Measurements from ENCODE around the gene PTPRN2. TPM values are rescaled to one million over a fixed set of nuclear protein-coding genes. Genes with fewer than 3 reads are reported as not detected.
"Not testable (repeated sequence)": the region's sequence is repeated elsewhere in the genome, so short reads cannot be mapped to it uniquely, and the experiment has no call there.

Gene PTPRN2
- total and polyA plus RNA-seq, 2 donors, result 1.7 to 1.9 TPM

DNA sequence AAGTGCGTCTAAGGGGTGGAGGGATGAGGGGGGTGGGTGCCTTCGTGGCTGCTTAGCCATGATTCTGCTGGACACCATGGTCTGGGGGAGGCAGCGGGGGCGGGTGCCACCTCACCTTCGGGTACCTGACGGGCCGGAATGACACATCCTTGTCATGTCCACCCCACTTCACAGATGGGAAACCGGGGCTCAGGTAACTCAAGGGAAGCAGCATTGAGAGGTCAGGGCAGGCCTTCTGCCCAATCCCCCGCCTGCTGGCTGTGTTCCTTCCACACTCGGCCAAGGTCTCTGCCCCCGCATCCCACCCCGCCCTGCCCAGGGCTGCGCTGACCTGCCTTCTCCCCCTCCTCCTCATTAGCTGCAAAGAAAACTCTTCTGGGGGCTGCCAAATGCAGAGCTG lies 598.0 kb downstream of the PTPRN2 start:
- Histone ChIP-seq H3K4me1 (ENCODE audit: control insufficient read depth in 2 of 2, insufficient read depth in 2 of 2, low read length in 2 of 2) (no peaks in the 10 kb centered on the region), H3K9me3 (ENCODE audit: control insufficient read depth in 2 of 2, insufficient read depth in 1 of 2, low read length in 1 of 2) (no peaks in the 10 kb centered on the region), H3K27ac (ENCODE audit: low read depth in 1 of 2, low read length in 1 of 2) (no peak overlapping the region), H3K27me3 (ENCODE audit: control insufficient read depth in 2 of 2, insufficient read depth in 1 of 2, low read length in 1 of 2) (no peaks in the 10 kb centered on the region), H3K4me3 (ENCODE audit: low read length in 2 of 2) (no peak overlapping the region), H3K36me3 (ENCODE audit: control insufficient read depth in 2 of 2, insufficient read depth in 2 of 2, low read length in 1 of 2) (no peaks in the 10 kb centered on the region)
- 84% methylated on average over 13 of the region's 13 CpGs for WGBS
- DNase-seq (ENCODE audit: low read depth in 6 of 9, low spot score in 9 of 9), result no peak

DNA sequence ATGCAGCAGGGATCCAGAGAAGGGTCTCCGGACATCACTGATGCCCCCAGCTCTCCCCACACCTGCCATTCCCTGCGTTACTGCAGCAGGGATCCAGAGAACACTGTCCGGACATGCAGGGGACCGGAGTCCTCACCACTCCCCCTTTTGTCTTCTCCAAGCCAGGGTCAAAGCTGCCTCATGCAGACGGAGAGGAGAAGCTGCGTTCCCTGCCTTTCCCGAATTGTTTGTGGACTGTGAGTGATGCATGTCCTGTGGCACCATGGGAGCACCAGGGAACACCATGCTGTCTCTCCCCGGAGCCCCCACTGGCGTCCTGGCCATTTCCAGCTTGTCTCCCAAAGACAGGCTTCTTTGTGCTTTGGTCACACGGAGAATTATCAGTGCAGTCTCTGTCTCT lies 599.7 kb downstream of the PTPRN2 start:
- Histone ChIP-seq H3K27ac (ENCODE audit: low read depth in 1 of 2, low read length in 1 of 2) (no peak overlapping the region), H3K9me3 (ENCODE audit: control insufficient read depth in 2 of 2, insufficient read depth in 1 of 2, low read length in 1 of 2) (no peaks in the 10 kb centered on the region), H3K36me3 (ENCODE audit: control insufficient read depth in 2 of 2, insufficient read depth in 2 of 2, low read length in 1 of 2) (no peaks in the 10 kb centered on the region), H3K27me3 (ENCODE audit: control insufficient read depth in 2 of 2, insufficient read depth in 1 of 2, low read length in 1 of 2) (no peaks in the 10 kb centered on the region), H3K4me1 (ENCODE audit: control insufficient read depth in 2 of 2, insufficient read depth in 2 of 2, low read length in 2 of 2) (no peaks in the 10 kb centered on the region), H3K4me3 (ENCODE audit: low read length in 2 of 2) (no peak overlapping the region)
- no peak for DNase-seq (ENCODE audit: low read depth in 6 of 9, low spot score in 9 of 9)
- 84% methylated on average over 10 of the region's 10 CpGs for WGBS

DNA sequence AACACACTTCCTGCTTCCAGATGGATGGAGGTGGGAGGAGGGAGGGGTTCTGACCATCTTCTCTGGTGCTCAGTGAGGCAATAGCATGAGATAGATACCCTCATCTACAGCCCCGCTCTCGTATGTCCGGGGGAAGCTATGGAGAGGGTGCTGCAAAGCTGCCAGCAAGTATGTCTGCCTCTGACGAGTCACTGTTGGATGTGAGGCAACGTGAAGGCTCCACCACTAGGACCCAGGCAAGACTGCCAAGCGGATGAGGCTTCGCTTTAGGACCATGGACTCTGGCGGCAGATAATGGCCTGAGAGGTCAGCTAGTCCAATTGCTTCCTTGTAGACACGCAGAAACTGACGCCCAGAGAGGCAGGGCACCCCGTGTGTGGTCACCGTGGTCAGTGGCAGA lies 601.6 kb downstream of the PTPRN2 start:
- no peaks in the 10 kb centered on the region for H3K9me3 ChIP-seq (ENCODE audit: control insufficient read depth in 2 of 2, insufficient read depth in 1 of 2, low read length in 1 of 2)
- H3K4me3 ChIP-seq (ENCODE audit: low read length in 2 of 2), result no peak overlapping the region
- H3K27ac ChIP-seq (ENCODE audit: low read depth in 1 of 2, low read length in 1 of 2), result no peak overlapping the region
- DNase-seq (ENCODE audit: low read depth in 6 of 9, low spot score in 9 of 9), result no peak
- H3K4me1 ChIP-seq (ENCODE audit: control insufficient read depth in 2 of 2, insufficient read depth in 2 of 2, low read length in 2 of 2), result no peaks in the 10 kb centered on the region
- H3K27me3 ChIP-seq (ENCODE audit: control insufficient read depth in 2 of 2, insufficient read depth in 1 of 2, low read length in 1 of 2), result no peaks in the 10 kb centered on the region
- no peaks in the 10 kb centered on the region for H3K36me3 ChIP-seq (ENCODE audit: control insufficient read depth in 2 of 2, insufficient read depth in 2 of 2, low read length in 1 of 2)
- 89% methylated on average over 12 of the region's 12 CpGs for WGBS

DNA sequence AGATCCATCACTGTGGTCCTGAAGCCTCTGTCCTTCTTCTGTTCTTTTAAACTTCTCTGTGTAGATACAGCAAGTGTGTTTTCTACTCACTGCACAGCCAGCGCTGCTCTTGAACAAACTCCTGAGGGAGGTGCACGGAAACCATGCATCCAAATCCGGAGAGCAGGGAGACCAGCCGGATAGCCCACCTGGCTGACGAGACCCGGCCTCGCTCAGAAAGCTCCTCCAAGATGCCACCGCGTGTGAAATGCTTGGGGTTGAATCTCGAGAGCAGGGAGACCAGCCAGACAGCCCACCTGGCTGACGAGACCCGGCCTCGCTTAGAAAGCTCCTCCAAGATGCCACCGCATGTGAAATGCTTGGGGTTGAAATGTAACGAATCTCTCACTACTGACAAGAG lies 602.0 kb downstream of the PTPRN2 start:
- WGBS, result 92% methylated on average over 15 of the region's 15 CpGs

DNA sequence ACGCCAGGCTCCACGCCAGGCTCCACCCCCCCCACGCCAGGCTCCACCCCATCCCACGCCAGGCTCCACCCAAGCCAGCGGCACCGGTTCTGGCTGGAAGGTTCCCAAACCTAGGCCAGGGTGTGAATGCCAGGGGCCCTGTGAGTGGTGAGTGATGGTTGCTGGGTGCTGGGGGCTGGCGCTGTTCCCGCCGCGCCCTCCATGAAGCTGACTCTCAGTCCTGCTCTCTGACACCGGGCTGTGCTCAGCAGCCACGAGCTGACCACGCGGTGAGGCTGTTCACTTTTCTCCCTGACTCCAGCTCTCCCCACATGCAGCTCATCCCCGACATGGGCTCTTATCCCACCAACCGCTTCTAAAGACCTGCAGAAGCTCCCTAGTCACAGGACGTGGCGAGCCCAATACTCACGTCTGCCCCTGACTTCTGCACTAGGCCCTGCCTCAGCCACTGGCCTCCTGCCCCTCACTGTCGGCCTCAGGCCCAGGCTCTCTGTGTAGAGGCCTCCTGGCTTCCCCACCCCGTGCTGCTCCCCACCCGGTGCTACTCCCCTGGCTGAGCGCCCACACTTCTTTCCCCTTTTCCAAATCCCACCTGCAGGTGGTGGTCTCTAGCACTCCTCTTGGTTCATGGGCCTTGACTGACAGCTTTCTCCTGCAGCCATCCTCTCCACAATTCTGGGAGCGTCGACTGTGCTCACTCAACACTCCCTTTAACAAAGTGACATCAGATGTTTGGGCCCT lies 603.0 kb downstream of the PTPRN2 start:
- Histone ChIP-seq H3K36me3 (ENCODE audit: control insufficient read depth in 2 of 2, insufficient read depth in 2 of 2, low read length in 1 of 2) (no peaks in the 10 kb centered on the region), H3K4me1 (ENCODE audit: control insufficient read depth in 2 of 2, insufficient read depth in 2 of 2, low read length in 2 of 2) (no peaks in the 10 kb centered on the region), H3K4me3 (ENCODE audit: low read length in 2 of 2) (no peak overlapping the region), H3K27ac (ENCODE audit: low read depth in 1 of 2, low read length in 1 of 2) (no peak overlapping the region), H3K27me3 (ENCODE audit: control insufficient read depth in 2 of 2, insufficient read depth in 1 of 2, low read length in 1 of 2) (no peaks in the 10 kb centered on the region), H3K9me3 (ENCODE audit: control insufficient read depth in 2 of 2, insufficient read depth in 1 of 2, low read length in 1 of 2) (no peaks in the 10 kb centered on the region)
- DNase-seq (ENCODE audit: low read depth in 6 of 9, low spot score in 9 of 9), result no peak
- WGBS, result 89% methylated on average over 23 of the region's 25 CpGs

More for the DNA sequence above, 602.0 kb downstream of the PTPRN2 start:
- DNase-seq (ENCODE audit: low read depth in 6 of 9, low spot score in 9 of 9), result no peak
- Histone ChIP-seq H3K27ac (ENCODE audit: low read depth in 1 of 2, low read length in 1 of 2) (no peak overlapping the region), H3K4me3 (ENCODE audit: low read length in 2 of 2) (no peak overlapping the region), H3K36me3 (ENCODE audit: control insufficient read depth in 2 of 2, insufficient read depth in 2 of 2, low read length in 1 of 2) (no peaks in the 10 kb centered on the region), H3K4me1 (ENCODE audit: control insufficient read depth in 2 of 2, insufficient read depth in 2 of 2, low read length in 2 of 2) (no peaks in the 10 kb centered on the region), H3K9me3 (ENCODE audit: control insufficient read depth in 2 of 2, insufficient read depth in 1 of 2, low read length in 1 of 2) (no peaks in the 10 kb centered on the region), H3K27me3 (ENCODE audit: control insufficient read depth in 2 of 2, insufficient read depth in 1 of 2, low read length in 1 of 2) (no peaks in the 10 kb centered on the region)

DNA sequence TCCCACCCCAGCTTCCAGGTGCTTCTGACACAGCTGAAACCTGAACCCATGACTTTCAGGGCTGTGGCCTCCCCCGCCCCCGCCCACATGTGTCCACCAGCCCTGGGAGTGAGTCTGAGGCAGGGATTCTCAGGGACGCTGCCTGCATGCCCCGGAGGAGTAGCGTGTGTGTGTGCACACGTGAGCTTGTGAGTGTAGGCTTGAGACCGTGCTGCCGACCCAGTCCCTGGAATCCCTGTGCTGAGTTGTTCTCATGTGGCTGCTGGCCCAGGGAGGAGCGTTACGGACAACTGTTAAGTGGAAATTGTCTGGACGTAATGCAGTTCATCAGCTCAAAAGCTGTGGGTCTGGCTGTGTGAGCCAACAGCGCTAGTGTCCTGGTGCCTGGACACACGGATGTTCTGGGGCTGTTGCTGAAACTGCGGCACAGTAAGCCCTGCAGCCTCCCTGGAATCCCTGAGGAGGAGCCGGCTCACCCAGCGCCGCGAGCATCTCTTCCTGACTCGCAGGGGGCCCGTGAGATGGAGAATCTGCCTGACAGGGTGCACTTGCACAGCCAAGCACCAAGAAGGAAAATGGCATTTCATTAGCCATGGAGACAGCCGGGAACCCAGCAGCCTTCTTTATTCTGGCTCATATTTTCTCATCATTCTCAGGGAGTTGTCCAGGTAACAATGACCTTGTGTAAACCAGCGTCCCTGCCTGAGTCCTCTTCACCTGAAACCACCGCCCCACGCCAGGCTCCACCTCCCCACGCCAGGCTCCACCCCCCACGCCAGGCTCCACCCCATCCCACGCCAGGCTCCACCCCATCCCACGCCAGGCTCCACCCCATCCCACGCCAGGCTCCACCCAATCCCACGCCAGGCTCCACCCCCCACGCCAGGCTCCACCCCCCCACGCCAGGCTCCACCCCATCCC lies 603.9 kb downstream of the PTPRN2 start:
- H3K27ac ChIP-seq (ENCODE audit: low read depth in 1 of 2, low read length in 1 of 2), result no peak overlapping the region
- DNase-seq (ENCODE audit: low read depth in 6 of 9, low spot score in 9 of 9), result no peak
- 91% methylated on average over 32 of the region's 32 CpGs for WGBS

DNA sequence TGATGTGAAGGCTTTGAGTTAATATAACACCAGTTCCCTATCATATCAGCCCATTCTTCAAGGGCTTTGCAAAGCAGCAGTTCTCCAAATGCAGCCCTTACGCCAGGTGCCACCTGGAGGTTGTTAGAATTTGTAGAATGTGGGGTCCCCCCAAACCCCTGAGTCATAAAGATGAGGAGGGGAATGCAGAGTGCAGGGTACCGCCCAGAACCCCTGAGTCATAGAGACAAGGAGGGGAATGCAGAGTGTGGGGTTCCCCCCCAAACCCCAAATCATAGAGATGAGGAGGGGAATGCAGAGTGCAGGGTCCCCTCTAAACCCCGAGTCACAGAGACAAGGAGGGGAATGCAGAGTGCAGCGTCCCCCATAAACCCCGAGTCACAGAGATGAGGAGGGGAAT lies 605.8 kb downstream of the PTPRN2 start:
- H3K9me3 ChIP-seq (ENCODE audit: control insufficient read depth in 2 of 2, insufficient read depth in 1 of 2, low read length in 1 of 2), result no peaks in the 10 kb centered on the region
- H3K4me1 ChIP-seq (ENCODE audit: control insufficient read depth in 2 of 2, insufficient read depth in 2 of 2, low read length in 2 of 2), result no peaks in the 10 kb centered on the region
- H3K36me3 ChIP-seq (ENCODE audit: control insufficient read depth in 2 of 2, insufficient read depth in 2 of 2, low read length in 1 of 2), result no peaks in the 10 kb centered on the region
- DNase-seq (ENCODE audit: low read depth in 6 of 9, low spot score in 9 of 9), result no peak
- no peak overlapping the region for H3K4me3 ChIP-seq (ENCODE audit: low read length in 2 of 2)
- no peak overlapping the region for H3K27ac ChIP-seq (ENCODE audit: low read depth in 1 of 2, low read length in 1 of 2)
- WGBS, result 73% methylated on average over 3 of the region's 5 CpGs
- H3K27me3 ChIP-seq (ENCODE audit: control insufficient read depth in 2 of 2, insufficient read depth in 1 of 2, low read length in 1 of 2), result no peaks in the 10 kb centered on the region

More for the DNA sequence above, 603.9 kb downstream of the PTPRN2 start:
- H3K27me3 ChIP-seq (ENCODE audit: control insufficient read depth in 2 of 2, insufficient read depth in 1 of 2, low read length in 1 of 2), result no peaks in the 10 kb centered on the region
- no peak overlapping the region for H3K4me3 ChIP-seq (ENCODE audit: low read length in 2 of 2)
- no peaks in the 10 kb centered on the region for H3K36me3 ChIP-seq (ENCODE audit: control insufficient read depth in 2 of 2, insufficient read depth in 2 of 2, low read length in 1 of 2)
- H3K9me3 ChIP-seq (ENCODE audit: control insufficient read depth in 2 of 2, insufficient read depth in 1 of 2, low read length in 1 of 2), result no peaks in the 10 kb centered on the region
- no peaks in the 10 kb centered on the region for H3K4me1 ChIP-seq (ENCODE audit: control insufficient read depth in 2 of 2, insufficient read depth in 2 of 2, low read length in 2 of 2)

DNA sequence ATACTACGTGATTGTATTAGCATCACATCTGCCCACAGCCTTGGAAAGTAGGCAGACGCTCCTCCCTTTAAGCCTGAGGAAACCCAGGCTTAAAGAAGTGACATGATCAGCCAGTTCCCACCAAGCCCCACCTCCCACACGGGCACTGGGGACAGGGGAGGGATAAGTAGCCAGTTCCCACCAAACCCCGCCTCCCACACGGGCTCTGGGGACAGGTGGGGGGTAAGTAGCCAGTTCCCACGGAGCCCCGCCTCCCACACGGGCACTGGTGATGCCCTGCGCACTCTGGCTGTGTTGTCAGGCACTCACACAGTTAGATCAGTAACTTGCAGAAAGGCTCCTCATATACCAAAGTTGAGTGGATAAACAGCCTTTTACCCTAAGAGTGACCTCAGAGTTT lies 606.8 kb downstream of the PTPRN2 start:
- H3K4me1 ChIP-seq (ENCODE audit: control insufficient read depth in 2 of 2, insufficient read depth in 2 of 2, low read length in 2 of 2), result no peaks in the 10 kb centered on the region
- no peak overlapping the region for H3K27ac ChIP-seq (ENCODE audit: low read depth in 1 of 2, low read length in 1 of 2)
- no peak for DNase-seq (ENCODE audit: low read depth in 6 of 9, low spot score in 9 of 9)
- H3K36me3 ChIP-seq (ENCODE audit: control insufficient read depth in 2 of 2, insufficient read depth in 2 of 2, low read length in 1 of 2), result no peaks in the 10 kb centered on the region
- H3K4me3 ChIP-seq (ENCODE audit: low read length in 2 of 2), result no peak overlapping the region
- H3K9me3 ChIP-seq (ENCODE audit: control insufficient read depth in 2 of 2, insufficient read depth in 1 of 2, low read length in 1 of 2), result no peaks in the 10 kb centered on the region
- 70% methylated on average over 9 of the region's 9 CpGs for WGBS
- no peaks in the 10 kb centered on the region for H3K27me3 ChIP-seq (ENCODE audit: control insufficient read depth in 2 of 2, insufficient read depth in 1 of 2, low read length in 1 of 2)

DNA sequence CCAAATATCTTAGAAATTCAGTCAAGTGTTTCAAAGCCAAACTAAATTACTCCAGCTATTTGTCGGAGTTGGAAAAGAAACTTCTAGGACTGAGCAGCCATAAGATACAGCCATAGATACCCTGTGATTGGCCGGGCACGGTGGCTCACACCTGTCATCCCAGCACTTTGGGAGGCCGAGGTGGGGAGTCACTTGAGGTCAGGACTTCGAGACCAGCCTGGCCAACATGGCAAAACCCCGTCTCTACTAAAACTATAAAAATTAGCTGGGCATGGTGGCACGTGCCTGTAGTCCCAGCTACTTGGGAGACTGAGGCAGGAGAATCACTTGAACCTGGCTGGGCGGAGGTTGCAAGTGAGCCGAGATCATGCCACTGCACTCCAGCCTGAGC lies 607.3 kb downstream of the PTPRN2 start:
- H3K4me1 ChIP-seq (ENCODE audit: control insufficient read depth in 2 of 2, insufficient read depth in 2 of 2, low read length in 2 of 2), result not testable (repeated sequence)
- 92% methylated on average over 9 of the region's 9 CpGs for WGBS

More for the DNA sequence above, 607.3 kb downstream of the PTPRN2 start:
- not testable (repeated sequence) for H3K27me3 ChIP-seq (ENCODE audit: control insufficient read depth in 2 of 2, insufficient read depth in 1 of 2, low read length in 1 of 2); H3K9me3 ChIP-seq (ENCODE audit: control insufficient read depth in 2 of 2, insufficient read depth in 1 of 2, low read length in 1 of 2); DNase-seq (ENCODE audit: low read depth in 6 of 9, low spot score in 9 of 9); H3K4me3 ChIP-seq (ENCODE audit: low read length in 2 of 2); H3K27ac ChIP-seq (ENCODE audit: low read depth in 1 of 2, low read length in 1 of 2); H3K36me3 ChIP-seq (ENCODE audit: control insufficient read depth in 2 of 2, insufficient read depth in 2 of 2, low read length in 1 of 2)

Data from thymus (tissue), 11 donors.